ENCODE data around the gene SMPD2.

The SMPD2 gene, protein sequence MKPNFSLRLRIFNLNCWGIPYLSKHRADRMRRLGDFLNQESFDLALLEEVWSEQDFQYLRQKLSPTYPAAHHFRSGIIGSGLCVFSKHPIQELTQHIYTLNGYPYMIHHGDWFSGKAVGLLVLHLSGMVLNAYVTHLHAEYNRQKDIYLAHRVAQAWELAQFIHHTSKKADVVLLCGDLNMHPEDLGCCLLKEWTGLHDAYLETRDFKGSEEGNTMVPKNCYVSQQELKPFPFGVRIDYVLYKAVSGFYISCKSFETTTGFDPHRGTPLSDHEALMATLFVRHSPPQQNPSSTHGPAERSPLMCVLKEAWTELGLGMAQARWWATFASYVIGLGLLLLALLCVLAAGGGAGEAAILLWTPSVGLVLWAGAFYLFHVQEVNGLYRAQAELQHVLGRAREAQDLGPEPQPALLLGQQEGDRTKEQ
- total RNA-seq = 12.1 to 28.9 (median 20.9) reads per million in 3 experiments

DNA sequence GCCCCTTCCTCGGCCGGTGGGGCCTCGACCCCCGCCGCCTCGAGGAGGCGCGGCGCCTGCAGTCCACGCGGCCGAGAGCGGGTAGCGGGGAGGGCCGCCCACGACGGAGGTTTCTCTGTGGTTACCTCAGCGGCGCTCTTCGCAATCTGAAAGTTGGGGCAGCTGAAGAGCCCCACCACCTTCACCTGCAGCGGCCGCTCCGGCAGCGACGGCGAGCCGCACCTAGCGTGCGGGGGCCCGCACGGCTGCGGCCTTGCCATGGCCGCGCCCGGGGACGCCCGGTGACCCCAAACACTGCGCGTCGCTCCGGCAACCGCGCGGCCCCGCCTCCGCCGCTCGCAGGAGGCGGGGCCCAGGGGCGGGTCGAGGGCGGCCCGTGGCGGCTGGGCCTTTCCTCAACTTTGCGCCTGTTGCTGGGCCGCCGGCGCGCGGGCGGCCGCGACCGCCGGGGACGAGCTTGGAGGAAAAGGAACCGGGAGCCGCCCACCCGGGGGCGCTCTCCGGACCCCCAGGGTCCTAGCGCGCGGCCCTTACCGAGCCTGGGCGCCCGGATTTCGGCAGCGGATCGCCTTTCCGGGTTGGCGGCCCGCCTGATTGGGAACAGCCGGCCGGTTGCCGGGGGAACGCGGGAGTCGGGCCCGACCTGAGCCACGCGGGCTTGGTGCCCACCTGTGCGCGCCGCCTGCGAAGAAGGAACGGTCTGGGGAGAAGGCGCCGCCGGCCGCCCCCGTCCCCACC lies at the start of gene SMPD2, which contains the start of gene PPIL6:
SMPD2 (plus strand) TSS at position 394 of the 738 bp plus-strand sequence. CDS start 398 bp downstream, outside the sequence.
PPIL6 (minus strand) TSS at position 298 of the 738 bp plus-strand sequence; CDS start at position 260, 38 bp downstream.
- peak; percentile 78 for DNase-seq

DNA sequence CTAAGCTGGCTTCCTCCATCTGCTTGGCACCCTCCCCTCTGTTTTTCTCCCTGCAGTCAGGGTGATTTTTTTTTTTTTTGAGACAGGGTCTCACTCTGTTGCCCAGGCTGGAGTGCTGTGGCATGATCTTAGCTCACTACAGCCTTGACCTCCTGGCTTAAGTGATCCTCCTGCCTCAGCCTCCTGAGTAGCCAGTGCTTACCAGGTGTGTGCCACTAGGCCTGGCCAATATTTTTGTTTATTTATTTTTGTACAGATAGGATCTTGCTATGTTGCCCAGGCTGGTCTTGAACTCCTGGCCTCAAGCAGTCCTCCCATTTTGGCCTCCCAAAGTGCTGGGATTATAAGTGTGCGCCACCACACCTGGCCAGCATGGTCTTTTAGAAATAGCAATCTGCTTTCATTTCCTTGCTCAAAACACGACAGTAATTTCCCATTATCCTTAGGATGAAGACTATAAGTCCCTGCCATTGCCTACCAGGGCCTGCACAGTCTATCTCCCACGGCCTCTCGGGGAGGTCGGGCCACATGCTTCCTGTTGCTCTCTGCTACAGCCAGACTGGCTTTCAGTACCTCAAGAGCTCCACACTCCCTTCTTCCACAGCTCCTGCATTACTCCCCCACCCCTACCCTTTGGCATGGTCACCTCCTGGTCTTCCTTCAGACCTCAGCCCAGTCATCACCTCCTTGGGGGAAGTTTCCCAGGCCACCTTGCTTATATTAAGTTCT lies 47.2 kb upstream of the SMPD2 start:
- DNase-seq = no peak

DNA sequence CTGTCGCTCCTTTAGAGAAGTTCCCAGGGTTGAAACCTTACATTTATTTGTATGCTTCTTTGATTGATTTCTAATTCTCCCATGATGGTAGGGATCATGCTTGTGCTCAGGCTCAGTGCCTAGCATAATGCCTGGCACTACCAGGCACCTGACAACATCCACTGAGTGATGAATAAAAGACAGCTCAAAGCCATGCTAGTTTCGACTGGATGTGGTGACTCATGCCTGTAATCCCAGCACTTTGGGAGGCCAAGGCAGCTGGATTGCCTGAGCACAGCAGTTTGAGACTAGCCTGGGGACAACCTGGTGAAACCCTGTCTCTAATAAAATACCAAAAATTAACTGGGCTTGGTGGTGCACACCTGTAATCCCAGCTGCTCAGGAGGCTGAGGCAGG lies 46.6 kb upstream of the SMPD2 start:
- DNase-seq = no peak

DNA sequence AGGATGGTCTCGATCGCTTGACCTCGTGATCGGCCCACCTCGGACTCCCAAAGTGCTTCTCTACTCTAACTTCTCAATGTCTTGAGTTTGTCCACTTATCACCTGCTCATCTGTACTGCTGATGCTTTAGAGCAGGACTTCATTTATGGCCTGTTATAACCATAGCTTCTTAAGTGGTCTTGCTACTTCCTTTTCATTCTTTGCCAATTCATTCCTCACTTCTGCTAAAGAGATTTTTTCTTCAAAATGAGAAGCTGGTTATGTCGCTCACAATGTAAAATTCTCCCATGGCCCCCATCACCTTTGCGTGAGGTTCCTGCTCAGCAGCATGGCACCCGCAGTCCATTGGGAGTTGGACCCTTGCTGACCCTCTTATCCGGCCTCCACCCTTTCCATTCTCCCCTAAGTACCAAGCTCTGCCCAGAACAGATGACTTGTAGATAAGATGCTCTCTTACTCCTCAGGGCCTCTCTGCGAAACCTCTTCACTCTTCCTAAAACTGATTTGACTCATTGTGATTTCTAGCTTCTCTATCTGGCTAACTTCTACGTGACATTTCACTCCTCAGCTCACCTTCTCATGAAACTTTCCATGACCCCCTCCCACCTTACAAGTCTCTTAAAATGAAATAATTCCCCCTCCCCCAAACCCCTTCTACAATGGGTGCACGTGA lies 44.3 kb upstream of the SMPD2 start:
- DNase-seq = no peak

DNA sequence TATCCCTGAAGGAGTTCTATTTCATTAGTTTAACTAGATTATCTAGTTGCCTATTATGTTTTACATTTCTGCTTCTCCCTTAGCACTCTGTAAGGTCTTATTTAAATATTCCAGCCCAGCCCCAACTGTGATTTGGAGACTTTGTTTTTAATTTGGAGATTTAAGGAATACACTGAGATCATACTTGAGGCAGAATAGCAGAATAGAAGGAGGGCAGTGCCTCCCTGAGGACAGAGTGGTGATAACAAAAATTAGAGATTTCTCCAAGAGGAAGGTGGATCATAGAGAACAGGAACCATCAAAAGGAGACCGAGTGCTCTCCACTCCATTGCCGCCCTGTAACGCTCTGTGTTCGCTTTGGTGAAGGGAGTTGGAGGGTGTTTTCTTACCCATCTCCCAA lies 43.5 kb upstream of the SMPD2 start:
- DNase-seq = no peak

DNA sequence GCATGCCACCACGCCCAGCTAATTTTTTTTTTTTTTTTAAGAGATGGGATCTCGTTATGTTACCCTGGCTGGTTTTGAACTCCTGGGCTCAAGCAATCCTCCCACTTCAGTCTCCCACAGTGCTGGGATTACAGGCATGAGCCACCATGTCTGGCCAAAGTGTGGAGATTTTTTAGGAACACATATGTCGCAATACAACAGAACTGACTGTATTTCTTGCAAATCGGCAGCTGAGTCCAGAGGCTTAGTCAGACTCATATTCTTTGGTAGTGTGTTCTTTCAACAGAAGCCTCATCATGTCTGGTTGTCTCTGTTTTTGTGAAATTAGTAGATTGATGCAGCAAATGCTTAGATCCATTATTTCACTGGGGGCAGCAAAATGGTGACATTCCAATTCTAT lies 34.3 kb upstream of the SMPD2 start:
- no peak for DNase-seq

DNA sequence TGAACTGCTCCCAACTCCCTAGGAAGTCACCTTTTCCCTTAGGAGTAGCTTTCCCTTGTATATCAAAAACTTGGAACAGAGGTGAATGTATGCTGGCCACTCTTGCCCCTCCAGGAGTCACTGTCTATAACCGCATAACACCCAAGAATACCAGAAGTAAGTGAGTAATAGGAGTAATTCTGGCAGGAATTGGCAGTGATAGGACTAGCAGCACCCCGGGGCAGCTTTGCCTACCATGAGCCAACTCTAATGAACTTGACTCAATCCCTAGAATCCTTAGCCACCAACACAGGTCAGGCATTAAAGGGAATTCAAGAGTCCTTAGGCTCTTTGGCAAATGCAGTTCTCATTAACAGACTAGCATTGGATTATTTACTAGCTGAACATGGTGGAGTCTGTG lies 29.5 kb upstream of the SMPD2 start:
- no peak for DNase-seq

DNA sequence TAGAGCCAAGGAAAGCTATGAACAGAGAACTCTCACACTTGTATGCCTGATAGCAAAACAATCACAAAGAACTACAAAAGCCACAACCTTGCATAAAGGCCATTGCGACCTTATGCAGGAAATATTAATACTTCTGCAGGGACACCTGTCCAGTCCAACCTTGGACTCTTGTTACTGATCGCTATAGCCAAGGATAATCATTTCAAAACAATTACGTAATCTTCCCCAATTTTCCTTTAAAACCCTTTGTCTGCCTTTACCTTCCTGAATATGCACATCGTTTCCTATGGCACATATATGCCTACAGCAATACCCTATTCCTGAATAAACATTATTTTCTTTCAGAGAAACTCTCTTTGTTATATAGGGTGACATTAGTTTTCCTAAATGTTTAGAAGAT lies 22.9 kb upstream of the SMPD2 start:
- DNase-seq = no peak

DNA sequence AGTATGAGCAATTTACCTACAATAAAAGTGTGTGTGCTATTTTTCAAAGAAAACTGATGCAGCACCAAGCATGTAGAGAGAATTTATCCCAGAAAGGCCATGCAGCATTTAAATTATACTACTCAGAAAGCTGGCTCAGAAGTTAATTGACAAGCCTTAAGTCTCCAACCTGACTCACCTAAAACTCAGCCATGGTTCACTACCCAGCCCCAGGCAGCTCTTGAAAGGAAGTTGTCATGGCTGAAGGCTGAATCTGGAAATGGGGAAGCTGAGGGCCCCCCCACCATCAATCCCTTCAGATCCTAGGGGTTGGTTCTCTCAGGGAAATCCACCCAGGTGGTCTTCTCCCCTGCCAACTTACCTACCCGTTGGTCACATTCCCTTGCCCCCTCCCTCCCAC lies 19.8 kb upstream of the SMPD2 start:
- no peak for DNase-seq

DNA sequence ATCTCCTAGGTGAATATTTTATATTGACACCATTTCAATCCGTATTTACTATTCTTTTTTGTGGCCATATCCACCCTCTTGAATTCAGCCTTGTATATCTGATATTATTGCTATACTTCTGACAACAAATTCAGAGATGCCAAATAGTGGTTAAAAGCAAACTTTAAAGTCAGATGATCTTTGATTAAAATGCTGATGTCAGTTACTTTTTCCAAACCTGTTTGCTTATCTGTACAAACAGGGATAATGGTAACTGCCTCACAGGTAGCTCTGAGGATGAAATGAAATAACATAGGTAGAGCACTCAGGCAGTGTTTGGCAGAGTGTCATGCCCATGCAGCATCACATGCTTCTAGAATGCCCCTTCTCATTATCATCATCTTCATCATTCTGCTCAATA lies 19.3 kb upstream of the SMPD2 start:
- DNase-seq = no peak

DNA sequence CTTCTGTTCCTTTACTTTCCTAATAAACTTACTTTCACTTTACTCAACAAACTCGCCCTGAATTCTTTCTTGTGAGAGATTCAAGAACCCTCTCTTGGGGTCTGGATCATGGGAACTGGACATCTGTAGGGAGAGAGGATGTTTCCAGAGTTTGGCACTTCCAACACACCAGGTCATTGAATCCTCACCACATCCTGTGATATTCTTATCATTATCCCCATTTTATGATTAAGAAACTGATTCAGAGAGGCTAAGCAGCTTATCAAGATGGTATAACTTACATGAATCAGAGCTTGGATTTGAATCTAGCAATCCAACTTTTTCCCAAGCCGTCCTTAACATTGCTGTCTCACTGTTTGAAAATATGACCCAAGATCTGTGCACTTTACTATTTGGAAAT lies 15.6 kb upstream of the SMPD2 start:
- no peak for DNase-seq

DNA sequence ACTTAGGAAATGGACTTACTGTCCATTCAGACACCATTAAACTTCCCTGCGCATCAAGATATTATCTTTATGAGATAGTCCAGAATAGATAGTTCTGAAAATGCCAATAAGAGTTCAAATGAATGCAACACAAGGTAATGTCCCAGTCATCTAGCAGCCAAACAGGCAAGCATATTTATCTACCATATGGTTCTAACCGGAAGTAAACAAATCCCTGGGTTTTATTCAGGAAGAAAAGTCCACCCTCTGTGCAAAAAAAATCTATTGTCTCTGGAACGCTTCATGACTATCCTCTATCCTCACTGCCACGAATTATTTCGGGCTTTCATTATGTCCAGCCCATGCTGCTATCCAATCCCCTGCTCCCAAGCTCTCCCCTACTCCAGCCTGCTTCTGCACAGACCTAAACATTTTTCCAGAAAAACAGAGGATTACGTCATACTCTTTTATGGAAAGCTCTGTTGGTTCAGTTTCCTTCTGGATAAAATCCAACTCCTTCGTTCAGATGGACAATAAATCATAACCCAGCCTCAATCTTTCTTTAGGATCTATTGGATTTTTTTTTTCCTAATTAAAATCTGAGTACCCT lies 11.5 kb upstream of the SMPD2 start:
- no peak for DNase-seq

DNA sequence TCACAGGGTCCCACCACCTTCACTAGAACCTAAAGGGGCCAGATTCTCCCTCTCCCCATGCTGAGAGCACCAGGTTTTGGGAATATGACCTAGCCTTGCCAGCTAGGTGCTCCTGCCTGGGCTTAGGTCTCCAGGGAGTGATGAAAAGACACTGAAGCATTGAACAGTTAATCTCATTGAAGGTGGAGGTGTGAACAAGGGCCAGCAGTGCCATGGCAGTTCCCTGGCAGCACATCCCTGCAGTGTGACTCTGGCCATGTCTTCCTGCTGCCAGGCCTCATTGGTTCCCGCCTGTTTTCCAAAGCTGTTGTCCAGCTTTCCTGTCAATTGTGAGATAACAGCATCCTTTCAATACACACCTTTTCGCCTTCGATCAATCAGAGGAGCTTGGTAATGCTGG lies 11.0 kb upstream of the SMPD2 start:
- DNase-seq = no peak

DNA sequence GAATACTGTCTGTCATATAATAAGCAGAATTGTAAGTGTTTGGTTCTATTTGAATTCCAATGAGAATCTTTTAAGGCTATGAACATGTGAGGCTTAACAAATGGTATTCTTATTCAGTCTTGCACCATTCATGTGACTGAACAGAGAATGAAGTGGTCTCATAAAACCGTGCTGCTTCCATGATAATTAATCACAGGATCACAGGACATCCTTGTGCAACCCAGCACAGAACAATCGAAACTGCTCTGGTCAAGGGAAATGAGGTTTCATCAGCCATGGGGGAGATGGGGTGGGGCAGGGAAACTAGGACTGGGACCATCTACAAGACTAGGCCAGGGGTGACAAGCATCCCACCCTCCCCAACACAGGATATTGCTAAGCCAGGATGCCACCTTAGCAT lies 6.1 kb upstream of the SMPD2 start:
- no peak for DNase-seq

DNA sequence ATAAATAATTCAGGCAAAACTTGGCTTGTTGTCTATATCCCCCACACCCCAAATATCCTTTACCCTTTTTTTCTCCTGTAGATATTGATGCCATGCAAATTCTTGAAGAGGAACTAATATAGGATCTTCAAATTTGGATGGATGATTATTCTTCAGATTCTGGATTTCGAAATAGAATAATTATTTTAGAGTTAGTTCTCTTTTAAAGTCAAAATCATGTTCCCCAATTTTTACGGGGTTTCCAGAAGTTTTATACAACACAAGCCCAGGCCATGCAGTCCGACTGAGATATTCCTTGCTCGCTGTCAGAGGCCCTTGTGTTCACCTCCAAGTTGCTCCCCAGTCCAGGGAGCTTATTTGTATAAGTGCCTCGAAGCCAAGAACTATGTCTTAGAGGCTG lies 4.5 kb upstream of the SMPD2 start:
- DNase-seq = no peak

DNA sequence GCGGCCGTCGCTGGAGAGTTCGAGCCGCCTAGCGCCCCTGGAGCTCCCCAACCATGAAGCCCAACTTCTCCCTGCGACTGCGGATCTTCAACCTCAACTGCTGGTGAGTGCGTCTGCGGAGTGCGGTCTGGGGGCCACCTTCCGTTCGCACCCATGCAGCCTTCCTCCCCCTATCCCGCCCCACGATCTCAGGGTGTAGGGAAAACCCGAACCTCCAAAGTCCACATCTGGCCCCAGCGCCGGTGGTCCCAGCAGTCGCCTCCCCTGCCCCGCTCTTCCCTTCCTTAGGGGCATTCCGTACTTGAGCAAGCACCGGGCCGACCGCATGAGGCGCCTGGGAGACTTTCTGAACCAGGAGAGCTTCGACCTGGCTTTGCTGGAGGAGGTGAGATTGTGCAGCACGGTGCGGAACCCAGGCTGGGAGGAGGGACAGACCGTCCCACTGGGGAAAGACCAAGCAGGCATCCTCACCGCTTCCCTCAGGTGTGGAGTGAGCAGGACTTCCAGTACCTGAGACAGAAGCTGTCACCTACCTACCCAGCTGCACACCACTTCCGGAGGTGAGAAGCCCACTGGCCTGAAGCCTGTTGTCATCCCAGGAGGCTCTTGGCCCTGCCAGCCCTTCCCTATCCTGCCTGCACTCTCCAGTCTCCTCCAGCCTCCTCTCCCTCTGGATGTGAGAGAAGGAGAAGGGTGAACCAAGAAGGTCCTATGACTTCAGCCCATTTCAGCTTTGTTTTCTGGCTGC lies 719 bp downstream of the SMPD2 start:
- DNase-seq = peak; percentile 60

DNA sequence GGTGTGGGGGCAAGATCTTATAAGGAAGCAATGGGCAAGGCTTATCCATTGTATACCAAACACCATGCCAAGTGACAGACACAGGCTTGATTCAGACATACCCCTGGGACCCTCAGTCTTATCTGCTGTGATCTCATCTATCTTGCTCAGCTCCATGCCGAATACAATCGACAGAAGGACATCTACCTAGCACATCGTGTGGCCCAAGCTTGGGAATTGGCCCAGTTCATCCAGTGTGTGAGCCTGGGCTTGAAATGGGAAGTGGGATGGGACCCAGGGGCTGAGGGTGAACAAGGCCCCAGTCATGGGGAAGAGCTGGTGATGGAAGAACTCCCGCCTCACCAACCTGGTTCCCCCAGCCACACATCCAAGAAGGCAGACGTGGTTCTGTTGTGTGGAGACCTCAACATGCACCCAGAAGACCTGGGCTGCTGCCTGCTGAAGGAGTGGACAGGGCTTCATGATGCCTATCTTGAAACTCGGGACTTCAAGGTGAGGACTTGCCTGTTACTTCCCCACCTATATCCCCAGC lies 1.9 kb downstream of the SMPD2 start:
- no peak for DNase-seq

DNA sequence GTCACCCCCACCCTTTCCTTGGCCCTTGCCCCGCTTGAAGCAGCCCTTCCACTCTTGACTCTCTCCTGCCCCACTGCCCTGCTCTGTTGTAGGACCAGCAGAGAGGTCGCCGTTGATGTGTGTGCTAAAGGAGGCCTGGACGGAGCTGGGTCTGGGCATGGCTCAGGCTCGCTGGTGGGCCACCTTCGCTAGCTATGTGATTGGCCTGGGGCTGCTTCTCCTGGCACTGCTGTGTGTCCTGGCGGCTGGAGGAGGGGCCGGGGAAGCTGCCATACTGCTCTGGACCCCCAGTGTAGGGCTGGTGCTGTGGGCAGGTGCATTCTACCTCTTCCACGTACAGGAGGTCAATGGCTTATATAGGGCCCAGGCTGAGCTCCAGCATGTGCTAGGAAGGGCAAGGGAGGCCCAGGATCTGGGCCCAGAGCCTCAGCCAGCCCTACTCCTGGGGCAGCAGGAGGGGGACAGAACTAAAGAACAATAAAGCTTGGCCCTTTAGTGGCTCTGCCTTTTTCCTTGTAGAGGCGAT lies 3.0 kb downstream of the SMPD2 start:
- DNase-seq = no peak

DNA sequence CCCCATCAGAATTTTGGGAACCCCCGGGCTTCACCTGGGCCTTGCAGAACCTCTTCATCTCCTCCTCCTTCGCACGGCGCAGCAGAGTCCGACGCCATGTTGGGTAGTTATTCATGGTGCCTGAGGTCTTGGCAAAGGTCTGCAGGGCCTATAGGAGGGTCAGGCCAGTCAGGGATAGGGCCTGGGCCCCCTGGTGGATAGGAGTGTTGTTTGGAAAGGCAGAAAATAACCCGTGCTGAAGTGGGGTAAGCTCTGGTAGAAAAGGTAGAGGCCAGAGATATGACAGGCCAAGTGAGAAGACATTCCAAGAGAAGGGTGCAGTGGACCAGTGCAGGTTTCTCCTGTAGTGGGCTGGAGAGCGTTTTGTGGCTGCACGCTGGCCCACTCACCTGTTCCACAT lies 4.9 kb downstream of the SMPD2 start:
- no peak for DNase-seq

DNA sequence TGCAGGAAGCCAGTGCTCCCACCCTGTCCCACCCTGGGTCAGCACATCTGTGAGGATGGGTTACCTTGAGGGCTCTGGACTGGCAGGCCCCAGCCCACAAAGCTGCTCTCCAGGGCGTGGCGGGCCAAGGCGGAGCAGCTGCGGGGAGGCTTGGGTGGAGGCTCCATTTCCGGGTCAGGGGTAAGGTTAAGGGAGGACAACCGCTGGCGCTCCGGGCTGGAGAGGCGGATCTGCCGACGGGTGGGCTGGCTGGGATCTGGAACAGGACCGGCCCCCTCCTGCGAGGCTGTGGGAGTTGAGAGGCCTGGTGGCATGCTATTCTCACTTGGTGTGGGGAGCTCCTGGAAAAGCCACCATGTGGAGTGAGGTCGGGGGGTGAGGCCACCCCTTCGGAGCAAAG lies 5.5 kb downstream of the SMPD2 start:
- no peak for DNase-seq

DNA sequence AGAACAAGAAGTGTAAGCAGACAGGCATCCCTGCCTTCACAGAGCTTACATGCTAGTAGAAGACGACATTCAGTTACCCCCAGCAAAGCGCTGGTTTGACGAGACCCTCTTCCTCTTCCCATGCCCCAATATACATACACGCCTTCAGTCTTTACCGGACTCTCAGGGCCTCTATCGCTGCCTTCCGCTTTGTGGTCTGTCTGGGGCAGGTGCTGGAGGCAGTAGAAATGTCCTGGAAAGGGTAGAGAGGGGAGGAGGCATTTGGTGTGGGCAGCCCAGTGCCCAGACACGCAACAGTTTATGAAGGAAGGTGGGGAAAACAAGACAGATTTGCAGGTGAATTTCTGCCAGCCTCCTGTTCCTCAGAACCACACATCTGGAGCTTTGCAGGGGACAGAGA lies 6.0 kb downstream of the SMPD2 start:
- DNase-seq = no peak

Measured in central memory CD4-positive, alpha-beta T cell (primary cell).